ENCODE results near the gene DCLRE1B. TPM values are rescaled to one million over a fixed set of nuclear protein-coding genes. Genes with fewer than 3 reads are reported as not detected.

Gene DCLRE1B
- total RNA-seq, 2 experiments from 2014 or later, result 19.1 to 19.3 TPM

- POLR2A ChIA-PET, result interaction anchor here (1.1 to 6.2 kb wide), 3 partner anchors 32 to 57 kb away, joined by 5 to 34 read pairs (median 7); partner anchors contain the start of genes AP4B1 and HIPK1
- Mint-ChIP-seq H3K27ac (peak overlapping the region; percentile 98), H3K27me3 (no peaks in the 10 kb centered on the region), H3K4me1 (ENCODE audit: low read depth) (peaks cover 55% of the 10 kb centered on the region), H3K9me3 (no peaks in the 10 kb centered on the region), H3K4me3 (peak overlapping the region; percentile 91), H3K36me3 (ENCODE audit: low read depth) (peaks cover 29% of the 10 kb centered on the region)
- ATAC-seq, result peak; percentile 15
- CTCF ChIA-PET, result interaction anchor here (1.1 kb wide), 1 partner anchor 13 kb away, joined by 3 read pairs; no protein-coding TSS in a partner anchor
- intact Hi-C loops (cut with micrococcal nuclease), result loop anchor here (5.0 kb wide), 1 partner anchor 60 kb away; no protein-coding TSS in a partner anchor
- TF ChIP-seq CTCF (IDR thresholded peaks at IDR 0.05), result no peak
- DNase-seq, result peak; percentile 47
These were observed 32.7 kb upstream of the DCLRE1B start for GRCh38 chr1:113872219-113872935.

- ChIA-PET CTCF (interaction anchor here (0.9 to 3.4 kb wide), 3 partner anchors 30 to 82 kb away, joined by 3 to 15 read pairs (median 3); partner anchors contain the start of genes AP4B1 and DCLRE1B), POLR2A (interaction anchor here (0.7 to 3.4 kb wide), 4 partner anchors 30 to 75 kb away, joined by 3 to 14 read pairs (median 4); partner anchors contain the start of genes HIPK1 and RSBN1)
- ATAC-seq (peak; percentile 45), DNase-seq (peak; percentile 53)
- Mint-ChIP-seq H3K36me3 (ENCODE audit: low read depth) (peaks cover 17% of the 10 kb centered on the region), H3K4me1 (ENCODE audit: low read depth) (peaks cover 48% of the 10 kb centered on the region), H3K4me3 (peak overlapping the region; percentile 26), H3K9me3 (no peaks in the 10 kb centered on the region), H3K27ac (peak overlapping the region; percentile 93), H3K27me3 (no peaks in the 10 kb centered on the region)
- intact Hi-C loops (cut with micrococcal nuclease), result loop anchor here (5.0 kb wide), 1 partner anchor 58 kb away; no protein-coding TSS in a partner anchor
- no peak for TF ChIP-seq CTCF (IDR thresholded peaks at IDR 0.05)
These were observed 30.9 kb upstream of the DCLRE1B start for GRCh38 chr1:113874012-113874879.

- intact Hi-C loops (cut with micrococcal nuclease), result no loop called here
- Mint-ChIP-seq H3K36me3 (ENCODE audit: low read depth) (peaks cover 8% of the 10 kb centered on the region), H3K4me3 (no peak overlapping the region), H3K4me1 (ENCODE audit: low read depth) (peaks cover 59% of the 10 kb centered on the region), H3K27ac (peak overlapping the region; percentile 90), H3K27me3 (no peaks in the 10 kb centered on the region), H3K9me3 (no peaks in the 10 kb centered on the region)
- DNase-seq (no peak), ATAC-seq (no peak)
- no peak for TF ChIP-seq CTCF (IDR thresholded peaks at IDR 0.05)
- POLR2A ChIA-PET, result interaction anchor here (1.1 to 3.4 kb wide), 3 partner anchors 20 to 54 kb away, joined by 3 to 14 read pairs (median 6); partner anchors contain the start of genes AP4B1 and HIPK1
- CTCF ChIA-PET, result interaction anchor here (0.7 to 3.4 kb wide), 3 partner anchors 11 to 28 kb away, joined by 3 to 15 read pairs (median 3); partner anchors contain the start of genes AP4B1 and DCLRE1B
These were observed 29.4 kb upstream of the DCLRE1B start for GRCh38 chr1:113875714-113876113.

- no peak for TF ChIP-seq CTCF (IDR thresholded peaks at IDR 0.05)
- DNase-seq (no peak), ATAC-seq (no peak)
- Mint-ChIP-seq H3K27me3 (no peaks in the 10 kb centered on the region), H3K27ac (no peak overlapping the region), H3K36me3 (ENCODE audit: low read depth) (peaks cover 4% of the 10 kb centered on the region), H3K4me3 (no peak overlapping the region), H3K4me1 (ENCODE audit: low read depth) (peaks cover 63% of the 10 kb centered on the region), H3K9me3 (no peaks in the 10 kb centered on the region)
- POLR2A ChIA-PET, result interaction anchor here (1.1 to 3.4 kb wide), 3 partner anchors 21 to 54 kb away, joined by 3 to 14 read pairs (median 6); partner anchors contain the start of genes AP4B1 and HIPK1
- CTCF ChIA-PET, result interaction anchor here (3.4 kb wide), 1 partner anchor 28 kb away, joined by 15 read pairs; the partner anchor contains the start of genes AP4B1 and DCLRE1B
- intact Hi-C loops (cut with micrococcal nuclease), result no loop called here
These were observed 28.9 kb upstream of the DCLRE1B start for GRCh38 chr1:113876176-113876575.

Measured in activated CD8-positive, alpha-beta T cell treated with anti-CD3 and anti-CD28 coated beads for 36 hours (primary cell).